ENCODE results near the gene MEPE.

The MEPE gene

GRCh38 chr4:87844452-87844851 is 11.7 kb downstream of the MEPE start:
- peak in 2 of 3 donors; percentile 78 to 81 for DNase-seq

- DNase-seq = peak; percentile 45 to 59 (median 49)
Observed at GRCh38 chr4:87846226-87846625, 13.5 kb downstream of the MEPE start.

- peak; percentile 74 to 83 (median 77) for DNase-seq
Observed at GRCh38 chr4:87848622-87849351, 16.0 kb downstream of the MEPE start.

GRCh38 chr4:87849612-87850011 is 16.8 kb downstream of the MEPE start:
- DNase-seq = peak in 2 of 3 donors; percentile 21 to 44

GRCh38 chr4:87851332-87851731 is 18.6 kb downstream of the MEPE start:
- DNase-seq = peak; percentile 87 to 98 (median 97)

GRCh38 chr4:87851953-87852352 is 19.2 kb downstream of the MEPE start:
- peak; percentile 40 to 46 (median 41) for DNase-seq

GRCh38 chr4:87853108-87853507 is 20.3 kb downstream of the MEPE start:
- DNase-seq = peak; percentile 62 to 86 (median 81)

GRCh38 chr4:87853891-87854290 is 21.1 kb downstream of the MEPE start:
- no peak for DNase-seq

- no peak for DNase-seq
Observed at GRCh38 chr4:87855559-87855958, 22.8 kb downstream of the MEPE start.

GRCh38 chr4:87856816-87857215 is 24.0 kb downstream of the MEPE start:
- DNase-seq = no peak

GRCh38 chr4:87857789-87858188 is 25.0 kb downstream of the MEPE start:
- DNase-seq = peak; percentile 43 to 52 (median 44)

- no peak for DNase-seq
Observed at GRCh38 chr4:87862236-87862635, 29.5 kb downstream of the MEPE start.

- no peak for DNase-seq
Observed at GRCh38 chr4:87863486-87863885, 30.7 kb downstream of the MEPE start.

GRCh38 chr4:87864321-87864720 is 31.6 kb downstream of the MEPE start:
- DNase-seq = no peak

GRCh38 chr4:87865288-87865687 is 32.5 kb downstream of the MEPE start:
- peak; percentile 28 to 50 (median 48) for DNase-seq

GRCh38 chr4:87865960-87866598 is 33.3 kb downstream of the MEPE start:
- DNase-seq = peak; percentile 34 to 49 (median 37)

- DNase-seq = no peak
Observed at GRCh38 chr4:87868522-87868921, 35.8 kb downstream of the MEPE start.

- peak; percentile 39 to 60 (median 46) for DNase-seq
Observed at GRCh38 chr4:87872028-87872427, 39.3 kb downstream of the MEPE start.

GRCh38 chr4:87875191-87875590 is 42.4 kb downstream of the MEPE start:
- no peak for DNase-seq

- DNase-seq = no peak
Observed at GRCh38 chr4:87880106-87880505, 47.3 kb downstream of the MEPE start.

GRCh38 chr4:87881115-87881514 is 48.3 kb downstream of the MEPE start:
- DNase-seq = no peak

GRCh38 chr4:87882321-87882720 is 49.6 kb downstream of the MEPE start:
- DNase-seq = no peak

GRCh38 chr4:87882861-87883260 is 50.1 kb downstream of the MEPE start:
- DNase-seq = no peak

- DNase-seq = no peak
Observed at GRCh38 chr4:87884976-87885549, 52.3 kb downstream of the MEPE start.
